ENCODE data around the gene CHRDL2. TPM values are rescaled to one million over a fixed set of nuclear protein-coding genes. Genes with fewer than 3 reads are reported as not detected.

Gene CHRDL2
- total and polyA plus RNA-seq, 2 donors (not counting 1 experiment from before 2014, with no cell fraction given) = 0.24 TPM; not detected in 1

GRCh38 chr11:74669211-74670160 lies 61.7 kb downstream of the CHRDL2 start:
- no peaks in the 10 kb centered on the region for H3K4me1 ChIP-seq (ENCODE audit: control insufficient read depth in 2 of 2, insufficient read depth in 2 of 2, low read length in 2 of 2)
- TF ChIP-seq CTCF (IDR thresholded peaks at IDR 0.05) (no peak), EZH2 (IDR thresholded peaks at IDR 0.05; ENCODE audit: borderline replicate concordance, insufficient read depth, low read depth, low read length, poor library complexity, severe bottlenecking) (no peak)
- H3K4me1 Mint-ChIP-seq = no peaks in the 10 kb centered on the region
- H3K36me3 ChIP-seq (replicated peaks in 1 of 2; ENCODE audit: control extremely low read depth in 1 of 2, control insufficient read depth in 1 of 2, extremely low read depth in 1 of 2, insufficient read depth in 2 of 2, low read length in 1 of 2) = no peaks in the 10 kb centered on the region
- H3K27ac ChIP-seq (ENCODE audit: low read length in 2 of 2) = no peak overlapping the region
- CTCF ChIA-PET = no interaction called here
- H3K4me2 ChIP-seq (replicated peaks; ENCODE audit: low read depth, low read length, poor library complexity, severe bottlenecking) = no peak overlapping the region
- H3K9me3 ChIP-seq (ENCODE audit: control extremely low read depth in 1 of 3, control insufficient read depth in 2 of 3, insufficient read depth in 1 of 3, low read length in 2 of 3) = no peaks in the 10 kb centered on the region
- intact Hi-C loops (cut with micrococcal nuclease) = no loop called here
- no peak overlapping the region for H3K4me3 ChIP-seq (ENCODE audit: control extremely low read depth in 1 of 5, extremely low read depth in 1 of 5, insufficient read depth in 1 of 5, low read depth in 2 of 5, low read length in 4 of 5)
- no peak overlapping the region for H3K4me3 Mint-ChIP-seq
- DNase-seq (no peak), ATAC-seq (ENCODE audit: low read depth) (no peak)
- no peaks in the 10 kb centered on the region for H4K20me1 ChIP-seq (ENCODE audit: control insufficient read depth, insufficient read depth, low read length, poor library complexity, severe bottlenecking)
- no peak overlapping the region for H3K9ac ChIP-seq (ENCODE audit: low read length)
- 97% methylated on average over 17 of the region's 17 CpGs for WGBS (ENCODE audit: insufficient coverage)
- no peaks in the 10 kb centered on the region for H3K79me2 ChIP-seq (ENCODE audit: control insufficient read depth, insufficient read depth, low read length)
- no peak overlapping the region for H3K27ac Mint-ChIP-seq
- H2AFZ ChIP-seq (ENCODE audit: insufficient read depth, low read depth, low read length, poor library complexity, severe bottlenecking) = no peak overlapping the region
- no peaks in the 10 kb centered on the region for H3K27me3 ChIP-seq (replicated peaks in 1 of 4; ENCODE audit: control extremely low read depth in 1 of 4, control insufficient read depth in 3 of 4, insufficient read depth in 4 of 4, low read length in 3 of 4)
- no peaks in the 10 kb centered on the region for H3K9me3 Mint-ChIP-seq (ENCODE audit: insufficient read depth)
- no peaks in the 10 kb centered on the region for H3K27me3 Mint-ChIP-seq
- POLR2A ChIA-PET = no interaction called here

DNA sequence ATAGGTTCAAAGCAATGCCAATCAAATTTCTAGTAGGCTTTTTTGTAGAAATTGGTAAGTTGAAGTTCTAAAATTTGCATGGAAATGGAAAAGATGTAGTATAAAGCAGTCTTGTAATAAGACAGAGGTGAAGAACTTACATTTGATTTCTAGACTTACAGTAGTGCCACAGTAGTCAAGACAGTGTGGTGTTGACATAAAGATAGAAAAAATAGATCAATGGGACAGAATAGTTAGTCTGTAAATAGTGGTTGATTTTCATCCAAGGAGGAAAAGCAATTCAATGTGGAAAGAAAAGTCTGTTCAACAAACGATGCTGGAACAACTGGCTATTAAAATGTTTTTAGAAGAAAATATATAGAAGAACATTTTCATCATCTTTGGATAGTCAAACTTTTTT lies 67.9 kb downstream of the CHRDL2 start:
- Histone ChIP-seq H3K36me3 (replicated peaks in 1 of 2; ENCODE audit: control extremely low read depth in 1 of 2, control insufficient read depth in 1 of 2, extremely low read depth in 1 of 2, insufficient read depth in 2 of 2, low read length in 1 of 2) (no peaks in the 10 kb centered on the region), H3K79me2 (ENCODE audit: control insufficient read depth, insufficient read depth, low read length) (no peaks in the 10 kb centered on the region), H3K9ac (ENCODE audit: low read length) (no peak overlapping the region), H3K27me3 (replicated peaks in 1 of 4; ENCODE audit: control extremely low read depth in 1 of 4, control insufficient read depth in 3 of 4, insufficient read depth in 4 of 4, low read length in 3 of 4) (no peaks in the 10 kb centered on the region), H2AFZ (ENCODE audit: insufficient read depth, low read depth, low read length, poor library complexity, severe bottlenecking) (no peak overlapping the region), H3K4me3 (ENCODE audit: control extremely low read depth in 1 of 5, extremely low read depth in 1 of 5, insufficient read depth in 1 of 5, low read depth in 2 of 5, low read length in 4 of 5) (no peak overlapping the region), H4K20me1 (ENCODE audit: control insufficient read depth, insufficient read depth, low read length, poor library complexity, severe bottlenecking) (no peaks in the 10 kb centered on the region), H3K4me2 (replicated peaks; ENCODE audit: low read depth, low read length, poor library complexity, severe bottlenecking) (no peak overlapping the region), H3K27ac (ENCODE audit: low read length in 2 of 2) (no peak overlapping the region), H3K9me3 (ENCODE audit: control extremely low read depth in 1 of 3, control insufficient read depth in 2 of 3, insufficient read depth in 1 of 3, low read length in 2 of 3) (peaks cover 0 to 11% (median 0%) of the 10 kb centered on the region in 3 donors), H3K4me1 (ENCODE audit: control insufficient read depth in 2 of 2, insufficient read depth in 2 of 2, low read length in 2 of 2) (no peaks in the 10 kb centered on the region)
- WGBS (ENCODE audit: insufficient coverage) = no CpG with 5 or more reads among the region's 1 CpG
- Mint-ChIP-seq H3K4me3 (no peak overlapping the region), H3K4me1 (no peaks in the 10 kb centered on the region), H3K27me3 (no peaks in the 10 kb centered on the region), H3K9me3 (ENCODE audit: insufficient read depth) (peaks cover 11% of the 10 kb centered on the region), H3K27ac (no peak overlapping the region)
- TF ChIP-seq EZH2 (IDR thresholded peaks at IDR 0.05; ENCODE audit: borderline replicate concordance, insufficient read depth, low read depth, low read length, poor library complexity, severe bottlenecking) (no peak), CTCF (IDR thresholded peaks at IDR 0.05) (no peak)
- ChIA-PET CTCF (no interaction called here), POLR2A (no interaction called here)
- DNase-seq (no peak), ATAC-seq (ENCODE audit: low read depth) (no peak)
- intact Hi-C loops (cut with micrococcal nuclease) = no loop called here
